ENCODE data around the gene GOLGA7B.

Gene GOLGA7B

DNA sequence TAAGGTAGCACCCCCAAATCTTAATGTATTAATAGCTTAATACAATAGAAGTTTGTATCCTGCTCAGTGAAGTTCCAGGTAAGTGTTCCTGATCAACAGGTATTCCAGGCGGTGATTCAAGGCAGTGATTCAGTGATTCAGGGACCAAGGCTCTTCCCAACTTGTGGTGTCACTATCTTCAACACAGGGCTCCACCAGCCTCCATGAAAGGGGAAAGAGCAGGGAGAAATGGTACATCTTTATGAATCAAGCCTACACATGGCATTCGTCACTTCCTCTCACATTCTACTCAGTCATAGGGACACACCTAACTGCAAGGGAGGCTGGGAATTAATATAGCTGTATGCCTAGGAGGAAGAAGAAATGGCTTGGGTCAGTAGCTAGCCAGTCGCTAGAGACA is 5.1 kb downstream of the GOLGA7B start:
- peaks cover 2% of the 10 kb centered on the region for H3K4me1 ChIP-seq (ENCODE audit: control insufficient read depth, insufficient read depth, low read length)
- H3K27me3 ChIP-seq (ENCODE audit: control insufficient read depth, insufficient read depth, low read length): peaks cover 28% of the 10 kb centered on the region
- no peaks in the 10 kb centered on the region for H3K9me3 ChIP-seq (ENCODE audit: control insufficient read depth, insufficient read depth, low read length)
- H3K9ac ChIP-seq (ENCODE audit: low read depth, low read length): no peak overlapping the region
- no peaks in the 10 kb centered on the region for H3K36me3 ChIP-seq (ENCODE audit: control insufficient read depth, insufficient read depth, low read length)
- H3K4me3 ChIP-seq (ENCODE audit: low read depth, low read length): no peak overlapping the region

DNA sequence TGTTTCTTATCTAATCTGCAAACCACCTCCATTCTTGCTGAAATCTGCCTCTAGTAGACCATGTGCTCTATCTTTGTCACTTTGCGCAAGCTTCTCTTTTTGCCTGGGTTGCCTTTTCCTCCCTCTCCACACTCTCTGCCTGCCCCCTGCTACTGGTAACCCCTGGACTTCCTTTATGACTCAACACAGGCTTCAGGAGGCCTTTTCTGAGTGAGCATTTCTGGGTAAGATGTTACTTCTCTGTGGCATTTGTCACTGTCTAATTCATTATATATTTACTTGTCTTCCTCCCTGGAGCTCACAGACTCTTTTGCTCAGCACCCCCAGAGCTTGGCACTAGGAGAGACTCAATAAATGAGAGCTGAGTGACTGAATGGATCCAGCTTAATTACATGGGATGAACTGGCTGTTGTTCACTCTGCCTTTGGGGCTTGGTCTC is 8.4 kb downstream of the GOLGA7B start:
- peaks cover 6% of the 10 kb centered on the region for H3K27me3 ChIP-seq (ENCODE audit: control insufficient read depth, insufficient read depth, low read length)
- no peak overlapping the region for H3K9ac ChIP-seq (ENCODE audit: low read depth, low read length)
- peaks cover 10% of the 10 kb centered on the region for H3K4me1 ChIP-seq (ENCODE audit: control insufficient read depth, insufficient read depth, low read length)
- no peaks in the 10 kb centered on the region for H3K36me3 ChIP-seq (ENCODE audit: control insufficient read depth, insufficient read depth, low read length)
- no peak overlapping the region for H3K4me3 ChIP-seq (ENCODE audit: low read depth, low read length)
- H3K9me3 ChIP-seq (ENCODE audit: control insufficient read depth, insufficient read depth, low read length): no peaks in the 10 kb centered on the region

DNA sequence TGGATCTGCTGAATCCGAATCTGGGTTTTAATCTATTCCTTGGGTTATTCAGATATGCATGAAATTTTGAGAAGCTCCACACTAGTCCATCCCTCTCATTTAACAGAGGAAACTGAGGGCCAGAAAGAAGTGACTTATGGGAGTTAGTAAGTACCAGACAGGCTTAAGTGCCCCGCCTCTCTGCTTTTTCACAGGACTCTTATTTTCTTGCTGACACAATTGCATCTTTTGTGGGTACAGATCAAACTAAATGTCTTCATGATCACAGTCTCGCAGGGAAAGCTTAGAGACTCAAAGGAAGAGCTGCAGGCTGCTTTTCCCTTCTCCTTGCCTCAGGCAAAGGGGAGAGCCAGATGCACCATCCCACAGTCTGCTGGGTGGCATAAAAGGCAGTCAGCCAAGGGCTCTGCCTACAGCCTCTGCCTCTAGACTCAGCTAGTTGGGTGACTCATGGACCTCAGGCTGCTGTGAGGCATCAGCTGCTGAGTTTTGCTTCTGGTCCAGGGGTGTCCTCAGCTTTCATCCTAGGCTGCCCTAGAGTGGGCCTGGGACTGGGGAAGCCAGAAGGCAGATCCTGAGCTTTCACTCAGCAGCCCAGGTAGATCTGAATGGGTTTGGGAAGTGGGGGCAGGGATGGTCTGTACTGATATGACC is 11.6 kb downstream of the GOLGA7B start:
- Histone ChIP-seq H3K27me3 (ENCODE audit: control insufficient read depth, insufficient read depth, low read length) (no peaks in the 10 kb centered on the region), H3K9ac (ENCODE audit: low read depth, low read length) (no peak overlapping the region), H3K4me3 (ENCODE audit: low read depth, low read length) (no peak overlapping the region), H3K9me3 (ENCODE audit: control insufficient read depth, insufficient read depth, low read length) (no peaks in the 10 kb centered on the region), H3K36me3 (ENCODE audit: control insufficient read depth, insufficient read depth, low read length) (no peaks in the 10 kb centered on the region), H3K4me1 (ENCODE audit: control insufficient read depth, insufficient read depth, low read length) (peaks cover 10% of the 10 kb centered on the region)

DNA sequence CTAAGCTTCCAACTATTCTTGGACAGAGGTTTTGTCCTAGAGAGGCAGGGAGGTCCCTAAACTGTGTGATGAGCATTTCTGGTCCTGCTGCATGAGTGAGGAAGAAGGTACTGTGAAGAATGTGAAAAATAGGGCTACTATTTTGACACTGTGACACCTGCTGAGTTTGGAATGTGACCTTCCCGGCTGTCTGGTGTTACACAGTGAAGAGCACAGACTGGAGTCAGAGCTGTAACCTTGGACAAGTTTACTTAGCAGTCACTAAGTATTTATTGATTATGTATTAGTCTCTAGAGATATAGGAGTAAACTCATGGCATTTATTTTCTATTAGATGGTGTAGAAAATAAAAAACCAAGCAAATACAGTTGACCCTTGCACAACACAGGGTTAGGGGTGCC is 12.3 kb downstream of the GOLGA7B start:
- no peak overlapping the region for H3K9ac ChIP-seq (ENCODE audit: low read depth, low read length)
- no peaks in the 10 kb centered on the region for H3K9me3 ChIP-seq (ENCODE audit: control insufficient read depth, insufficient read depth, low read length)
- no peaks in the 10 kb centered on the region for H3K27me3 ChIP-seq (ENCODE audit: control insufficient read depth, insufficient read depth, low read length)
- H3K4me1 ChIP-seq (ENCODE audit: control insufficient read depth, insufficient read depth, low read length): peaks cover 10% of the 10 kb centered on the region
- H3K4me3 ChIP-seq (ENCODE audit: low read depth, low read length): no peak overlapping the region
- no peaks in the 10 kb centered on the region for H3K36me3 ChIP-seq (ENCODE audit: control insufficient read depth, insufficient read depth, low read length)

DNA sequence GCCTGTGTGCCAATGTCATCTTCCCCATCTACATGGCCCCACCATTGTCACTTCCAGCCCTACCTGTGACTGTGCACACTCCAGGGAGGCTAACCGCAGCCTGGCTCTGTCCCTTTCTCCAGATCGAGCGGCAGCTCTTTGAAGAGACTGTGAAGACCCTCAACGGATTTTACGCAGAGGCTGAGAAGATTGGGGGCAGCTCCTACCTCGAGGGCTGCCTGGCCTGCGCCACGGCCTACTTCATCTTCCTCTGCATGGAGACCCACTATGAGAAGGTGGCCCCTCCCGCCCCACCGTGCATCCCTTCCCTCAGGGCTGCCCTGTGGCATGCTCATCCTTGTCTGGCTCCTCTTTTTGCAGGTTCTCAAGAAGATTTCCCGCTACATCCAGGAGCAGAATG is 14.2 kb downstream of the GOLGA7B start:
- H3K9ac ChIP-seq (ENCODE audit: low read depth, low read length): no peak overlapping the region

DNA sequence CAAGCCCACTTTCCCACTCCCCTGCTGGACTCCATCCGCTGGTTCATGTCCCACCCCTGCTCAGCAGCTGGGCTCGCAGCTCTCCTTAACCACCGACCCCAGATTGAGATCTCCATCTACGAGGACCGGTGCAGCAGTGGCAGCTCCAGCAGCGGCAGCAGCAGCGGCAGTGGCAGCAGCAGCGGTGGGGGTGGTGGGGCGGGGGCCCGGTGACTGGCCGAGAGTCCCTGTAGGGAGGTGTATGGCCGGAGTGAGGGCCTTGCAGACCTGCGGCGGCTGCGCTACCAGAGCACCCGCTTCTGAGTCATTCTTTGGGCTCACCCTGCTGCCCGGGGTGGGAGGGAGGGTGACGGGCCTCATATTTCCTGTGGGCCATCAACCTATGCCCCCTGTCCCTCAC is 15.8 kb downstream of the GOLGA7B start:
- H3K9me3 ChIP-seq (ENCODE audit: control insufficient read depth, insufficient read depth, low read length): no peaks in the 10 kb centered on the region
- H3K9ac ChIP-seq (ENCODE audit: low read depth, low read length): no peak overlapping the region
- H3K36me3 ChIP-seq (ENCODE audit: control insufficient read depth, insufficient read depth, low read length): no peaks in the 10 kb centered on the region
- peaks cover 10% of the 10 kb centered on the region for H3K4me1 ChIP-seq (ENCODE audit: control insufficient read depth, insufficient read depth, low read length)
- H3K4me3 ChIP-seq (ENCODE audit: low read depth, low read length): no peak overlapping the region
- no peaks in the 10 kb centered on the region for H3K27me3 ChIP-seq (ENCODE audit: control insufficient read depth, insufficient read depth, low read length)

More for the DNA sequence above, 14.2 kb downstream of the GOLGA7B start:
- Histone ChIP-seq H3K9me3 (ENCODE audit: control insufficient read depth, insufficient read depth, low read length) (no peaks in the 10 kb centered on the region), H3K27me3 (ENCODE audit: control insufficient read depth, insufficient read depth, low read length) (no peaks in the 10 kb centered on the region), H3K36me3 (ENCODE audit: control insufficient read depth, insufficient read depth, low read length) (no peaks in the 10 kb centered on the region), H3K4me1 (ENCODE audit: control insufficient read depth, insufficient read depth, low read length) (peaks cover 10% of the 10 kb centered on the region), H3K4me3 (ENCODE audit: low read depth, low read length) (no peak overlapping the region)

DNA sequence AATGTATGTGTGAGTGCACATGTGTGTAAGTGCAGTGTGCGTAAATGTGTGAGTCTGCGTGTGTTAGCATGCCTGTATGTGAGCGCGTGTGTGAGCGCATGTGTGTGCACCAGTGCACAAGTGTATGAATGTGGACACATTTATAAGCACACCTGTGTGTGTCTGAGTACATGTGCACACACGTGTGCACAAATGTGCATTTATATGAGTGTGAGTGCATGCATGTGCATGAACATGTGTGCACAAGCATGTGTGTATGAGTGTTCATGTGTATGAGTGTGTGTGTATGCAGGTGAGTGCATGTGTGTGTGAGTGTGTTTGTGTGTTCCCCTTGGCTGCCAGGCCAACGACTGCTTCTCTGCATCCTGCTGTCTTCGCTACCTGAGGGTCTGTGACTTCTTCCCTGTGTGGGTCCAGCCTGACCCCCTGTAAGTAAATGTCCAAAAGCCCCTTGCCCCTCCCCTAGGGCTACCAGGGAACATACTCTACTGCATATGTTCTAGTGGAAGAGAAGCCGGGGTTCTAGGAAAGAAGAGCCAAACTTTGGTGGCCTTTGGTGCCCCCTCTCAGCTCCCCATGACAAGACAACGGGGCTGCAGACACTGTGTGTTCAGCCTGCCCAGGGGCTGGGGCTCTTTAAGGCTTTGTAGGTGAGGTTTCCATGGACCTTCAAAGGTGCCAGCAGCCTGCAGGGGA is 17.0 kb downstream of the GOLGA7B start:
- H3K27me3 ChIP-seq (ENCODE audit: control insufficient read depth, insufficient read depth, low read length): no peaks in the 10 kb centered on the region
- no peak overlapping the region for H3K4me3 ChIP-seq (ENCODE audit: low read depth, low read length)
- peaks cover 9% of the 10 kb centered on the region for H3K4me1 ChIP-seq (ENCODE audit: control insufficient read depth, insufficient read depth, low read length)
- no peak overlapping the region for H3K9ac ChIP-seq (ENCODE audit: low read depth, low read length)
- H3K36me3 ChIP-seq (ENCODE audit: control insufficient read depth, insufficient read depth, low read length): no peaks in the 10 kb centered on the region
- no peaks in the 10 kb centered on the region for H3K9me3 ChIP-seq (ENCODE audit: control insufficient read depth, insufficient read depth, low read length)

DNA sequence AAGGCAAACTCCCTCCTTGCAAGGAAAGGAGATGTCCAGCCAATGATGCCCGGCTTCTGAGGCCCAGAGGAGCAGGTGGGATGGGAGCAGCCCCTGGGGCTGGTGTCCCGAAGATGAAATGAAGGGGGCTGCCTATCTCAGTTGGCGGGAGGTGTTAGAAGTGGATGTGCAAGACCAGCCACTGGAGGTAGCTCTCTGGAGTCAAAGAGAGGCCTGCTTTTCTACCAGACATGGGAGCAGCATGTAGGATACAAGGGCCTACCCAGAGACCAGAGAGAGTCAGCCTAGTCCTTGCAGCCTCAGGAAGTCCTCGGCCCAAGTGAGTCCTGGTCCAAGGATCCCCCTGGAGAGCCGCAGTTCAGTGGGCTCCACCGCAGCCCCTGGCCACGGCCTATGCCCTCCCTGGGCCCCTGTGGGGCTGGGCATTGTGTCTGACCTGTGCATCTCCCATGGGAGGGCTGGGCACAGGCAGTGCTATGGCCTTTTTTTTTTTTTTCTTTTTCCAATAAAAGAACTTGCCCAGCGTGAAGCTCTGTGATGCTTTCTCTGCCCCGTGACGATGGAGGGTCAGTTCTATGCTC is 17.7 kb downstream of the GOLGA7B start:
- Histone ChIP-seq H3K9me3 (ENCODE audit: control insufficient read depth, insufficient read depth, low read length) (no peaks in the 10 kb centered on the region), H3K36me3 (ENCODE audit: control insufficient read depth, insufficient read depth, low read length) (no peaks in the 10 kb centered on the region), H3K4me1 (ENCODE audit: control insufficient read depth, insufficient read depth, low read length) (peaks cover 4% of the 10 kb centered on the region), H3K4me3 (ENCODE audit: low read depth, low read length) (no peak overlapping the region), H3K27me3 (ENCODE audit: control insufficient read depth, insufficient read depth, low read length) (no peaks in the 10 kb centered on the region), H3K9ac (ENCODE audit: low read depth, low read length) (no peak overlapping the region)

DNA sequence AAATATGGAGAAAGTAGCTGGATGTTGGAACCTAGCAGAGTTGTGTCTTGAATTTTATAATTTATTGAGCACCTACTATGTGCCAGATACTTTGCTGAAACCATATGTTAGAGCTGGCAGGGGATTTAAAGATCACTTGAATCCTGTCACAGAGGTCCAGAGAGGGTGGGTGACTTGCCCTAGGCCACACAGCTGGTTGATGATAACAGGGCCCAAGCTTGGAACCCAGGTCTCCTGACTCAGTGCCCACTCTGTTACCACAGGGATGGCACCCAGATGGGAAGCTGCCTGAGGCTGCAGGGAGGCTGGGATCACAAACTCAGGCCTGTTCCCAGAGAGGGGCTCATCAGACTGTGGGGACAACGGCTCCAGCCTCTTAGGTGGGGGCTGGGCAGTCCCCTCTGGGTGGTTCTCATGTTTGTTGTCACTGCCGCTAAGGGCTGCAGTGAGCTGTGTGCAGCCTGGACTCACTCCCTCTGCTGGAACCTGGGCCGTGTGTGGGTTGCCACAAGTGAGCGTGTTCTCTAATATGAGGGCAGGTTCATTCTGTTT is 18.6 kb downstream of the GOLGA7B start:
- no peaks in the 10 kb centered on the region for H3K9me3 ChIP-seq (ENCODE audit: control insufficient read depth, insufficient read depth, low read length)
- peaks cover 4% of the 10 kb centered on the region for H3K4me1 ChIP-seq (ENCODE audit: control insufficient read depth, insufficient read depth, low read length)
- H3K27me3 ChIP-seq (ENCODE audit: control insufficient read depth, insufficient read depth, low read length): no peaks in the 10 kb centered on the region
- H3K36me3 ChIP-seq (ENCODE audit: control insufficient read depth, insufficient read depth, low read length): no peaks in the 10 kb centered on the region
- no peak overlapping the region for H3K9ac ChIP-seq (ENCODE audit: low read depth, low read length)
- no peak overlapping the region for H3K4me3 ChIP-seq (ENCODE audit: low read depth, low read length)

DNA sequence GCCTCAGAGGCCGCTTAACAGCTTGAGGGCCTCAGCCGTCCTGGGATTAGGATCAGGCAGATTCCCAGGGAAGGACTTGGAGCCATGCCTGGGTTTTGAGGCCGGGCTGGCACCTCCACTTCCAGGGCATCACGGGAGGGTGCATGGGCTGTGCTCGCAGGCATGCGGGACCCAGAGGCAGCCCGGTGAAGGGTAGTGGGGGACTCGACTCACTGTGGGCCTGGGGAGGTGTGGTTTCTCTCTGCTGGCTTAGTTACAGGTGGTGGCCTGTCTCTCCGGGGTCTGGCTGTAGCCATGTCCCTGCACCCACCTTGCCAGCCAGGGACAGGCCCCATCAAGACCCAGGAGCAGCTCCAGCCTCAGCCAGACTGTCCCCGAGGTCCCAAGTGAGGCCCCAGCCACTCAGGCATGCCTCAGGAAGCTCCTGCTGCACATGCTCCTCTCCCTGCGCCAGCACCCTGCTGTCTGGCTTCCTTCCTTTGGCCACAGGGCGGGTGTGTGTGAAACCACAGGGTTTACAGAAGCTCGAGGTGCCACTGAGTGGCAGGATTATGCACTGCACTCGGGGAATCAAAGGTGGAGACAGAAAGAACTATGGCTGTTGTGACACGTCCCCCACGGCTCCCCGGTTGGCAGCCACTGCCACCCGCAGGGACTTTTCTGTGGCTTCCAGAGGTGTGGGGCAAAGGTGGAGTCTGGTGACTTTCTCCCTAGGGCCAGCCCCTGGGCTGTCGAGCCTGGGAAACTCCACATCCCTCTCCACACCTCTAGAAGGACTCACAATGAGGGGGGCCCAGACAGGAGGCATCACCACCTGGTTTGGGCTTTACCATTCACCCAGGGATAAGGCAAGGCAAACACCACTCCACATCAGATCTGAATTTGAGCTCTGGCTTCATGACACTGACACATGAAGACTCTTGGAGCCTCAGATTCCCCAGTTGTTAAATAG is 19.7 kb downstream of the GOLGA7B start:
- no peak overlapping the region for H3K9ac ChIP-seq (ENCODE audit: low read depth, low read length)

DNA sequence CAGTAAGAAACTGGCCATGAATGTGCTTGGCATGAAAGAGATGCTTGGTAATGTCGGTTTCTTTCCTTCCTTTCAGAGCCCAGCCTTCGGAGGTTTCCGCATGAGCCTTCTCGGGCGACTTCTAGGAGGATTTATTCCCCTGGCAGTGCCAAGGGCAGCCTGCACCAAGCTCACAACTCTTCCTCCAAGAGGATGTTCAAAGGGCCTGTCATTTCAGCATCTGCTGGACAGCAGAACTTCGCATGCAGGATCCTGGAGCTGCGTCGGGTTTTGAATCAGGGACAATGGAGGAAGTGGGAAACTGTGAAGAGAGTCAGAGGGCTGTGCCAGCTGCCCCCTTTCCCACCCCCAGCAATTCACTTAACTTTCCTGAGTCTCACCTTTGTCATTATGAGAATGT is 21.3 kb downstream of the GOLGA7B start:
- H3K27me3 ChIP-seq (ENCODE audit: control insufficient read depth, insufficient read depth, low read length): no peaks in the 10 kb centered on the region
- H3K4me3 ChIP-seq (ENCODE audit: low read depth, low read length): no peak overlapping the region
- H3K36me3 ChIP-seq (ENCODE audit: control insufficient read depth, insufficient read depth, low read length): no peaks in the 10 kb centered on the region
- peaks cover 4% of the 10 kb centered on the region for H3K4me1 ChIP-seq (ENCODE audit: control insufficient read depth, insufficient read depth, low read length)
- no peak overlapping the region for H3K9ac ChIP-seq (ENCODE audit: low read depth, low read length)
- no peaks in the 10 kb centered on the region for H3K9me3 ChIP-seq (ENCODE audit: control insufficient read depth, insufficient read depth, low read length)

More for the DNA sequence above, 19.7 kb downstream of the GOLGA7B start:
- H3K9me3 ChIP-seq (ENCODE audit: control insufficient read depth, insufficient read depth, low read length): no peaks in the 10 kb centered on the region
- no peaks in the 10 kb centered on the region for H3K36me3 ChIP-seq (ENCODE audit: control insufficient read depth, insufficient read depth, low read length)
- no peak overlapping the region for H3K4me3 ChIP-seq (ENCODE audit: low read depth, low read length)
- H3K4me1 ChIP-seq (ENCODE audit: control insufficient read depth, insufficient read depth, low read length): peaks cover 4% of the 10 kb centered on the region
- no peaks in the 10 kb centered on the region for H3K27me3 ChIP-seq (ENCODE audit: control insufficient read depth, insufficient read depth, low read length)
